Medulla oblongata (tissue), 1 donor: ENCODE measurements around the gene SWSAP1.

Experiments used
- DNase-seq: peaks from one replicate; pipeline ENCODE4 v3.0.0-alpha.2; 2015; ENCODE audit errors: extremely low spot score

The SWSAP1 gene

GRCh38 chr19:11408591-11408990 is 34.1 kb downstream of the SWSAP1 start:
- no peak for DNase-seq

GRCh38 chr19:11410682-11411081 is 36.2 kb downstream of the SWSAP1 start:
- DNase-seq: no peak

GRCh38 chr19:11414544-11414943 is 40.1 kb downstream of the SWSAP1 start:
- DNase-seq: no peak

GRCh38 chr19:11416346-11417052 is 42.0 kb downstream of the SWSAP1 start:
- DNase-seq: no peak

- DNase-seq: no peak
Measured at GRCh38 chr19:11418094-11418548, 43.7 kb downstream of the SWSAP1 start.

- no peak for DNase-seq
Measured at GRCh38 chr19:11418549-11419506, 44.4 kb downstream of the SWSAP1 start, which contains the start of gene RGL3. Gene RGL3 (minus strand): TSS chr19:11419314. CDS start chr19:11419278, 36 bp downstream.

- DNase-seq: peak; percentile 35
Measured at GRCh38 chr19:11420429-11421370, 46.2 kb downstream of the SWSAP1 start.

GRCh38 chr19:11421371-11422098 is 47.1 kb downstream of the SWSAP1 start:
- no peak for DNase-seq

GRCh38 chr19:11422163-11423065 is 47.9 kb downstream of the SWSAP1 start:
- peak; percentile 17 for DNase-seq

- no peak for DNase-seq
Measured at GRCh38 chr19:11423164-11423790, 48.8 kb downstream of the SWSAP1 start.

- no peak for DNase-seq
Measured at GRCh38 chr19:11423791-11424181, 49.3 kb downstream of the SWSAP1 start.
